Measurements from ENCODE around the gene ELAVL3.
"Not testable (repeated sequence)": the region's sequence is repeated elsewhere in the genome, so short reads cannot be mapped to it uniquely, and the experiment has no call there.

The ELAVL3 gene

DNA sequence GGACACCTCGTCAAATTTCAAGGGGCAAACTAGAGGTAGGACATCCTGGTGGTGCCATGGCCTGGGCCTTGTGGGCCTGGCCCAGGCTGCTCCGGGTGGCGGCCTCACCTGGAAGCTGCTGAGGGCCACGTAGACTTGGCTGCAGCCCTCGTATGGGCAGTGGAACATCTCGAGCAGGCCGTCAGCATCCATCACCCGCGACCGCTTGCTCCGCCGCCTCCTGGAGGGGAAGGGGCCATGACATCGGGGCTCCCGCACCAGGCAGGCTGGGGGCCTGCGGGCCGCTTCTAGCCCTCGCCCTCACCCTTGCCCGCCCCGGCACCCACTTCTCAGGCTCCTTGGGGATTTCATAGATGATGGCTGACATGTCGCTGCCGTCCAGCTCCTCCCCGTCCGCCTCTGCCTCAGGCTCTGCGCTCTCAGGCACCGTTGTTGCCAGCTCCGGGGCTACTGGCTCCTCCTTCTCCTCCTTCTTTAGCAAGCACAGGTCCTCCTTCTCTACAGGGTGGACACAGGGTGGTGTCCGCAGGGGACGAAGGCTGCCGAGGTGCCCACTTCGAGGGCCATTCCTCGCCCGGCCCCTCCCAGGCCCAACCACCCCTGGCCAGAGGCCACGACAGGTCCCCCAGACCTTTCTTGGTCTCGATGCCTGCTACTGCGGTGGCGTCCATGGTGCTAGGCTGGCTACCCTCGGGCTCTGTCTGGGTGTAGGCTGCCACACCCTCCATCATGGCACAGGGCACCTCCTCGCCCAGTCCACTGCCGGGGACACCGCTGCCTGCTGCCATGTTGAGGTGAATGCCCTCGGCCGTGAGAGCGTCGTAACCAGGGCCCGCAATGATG lies 6.0 kb upstream of the ELAVL3 start:
- no peak for DNase-seq

- DNase-seq: no peak
Observed at GRCh38 chr19:11485245-11485837, 4.5 kb upstream of the ELAVL3 start.

- no peak for DNase-seq
Observed at GRCh38 chr19:11483366-11484111, 2.7 kb upstream of the ELAVL3 start.

GRCh38 chr19:11482384-11483050 lies 1.7 kb upstream of the ELAVL3 start:
- DNase-seq: peak; percentile 82

DNA sequence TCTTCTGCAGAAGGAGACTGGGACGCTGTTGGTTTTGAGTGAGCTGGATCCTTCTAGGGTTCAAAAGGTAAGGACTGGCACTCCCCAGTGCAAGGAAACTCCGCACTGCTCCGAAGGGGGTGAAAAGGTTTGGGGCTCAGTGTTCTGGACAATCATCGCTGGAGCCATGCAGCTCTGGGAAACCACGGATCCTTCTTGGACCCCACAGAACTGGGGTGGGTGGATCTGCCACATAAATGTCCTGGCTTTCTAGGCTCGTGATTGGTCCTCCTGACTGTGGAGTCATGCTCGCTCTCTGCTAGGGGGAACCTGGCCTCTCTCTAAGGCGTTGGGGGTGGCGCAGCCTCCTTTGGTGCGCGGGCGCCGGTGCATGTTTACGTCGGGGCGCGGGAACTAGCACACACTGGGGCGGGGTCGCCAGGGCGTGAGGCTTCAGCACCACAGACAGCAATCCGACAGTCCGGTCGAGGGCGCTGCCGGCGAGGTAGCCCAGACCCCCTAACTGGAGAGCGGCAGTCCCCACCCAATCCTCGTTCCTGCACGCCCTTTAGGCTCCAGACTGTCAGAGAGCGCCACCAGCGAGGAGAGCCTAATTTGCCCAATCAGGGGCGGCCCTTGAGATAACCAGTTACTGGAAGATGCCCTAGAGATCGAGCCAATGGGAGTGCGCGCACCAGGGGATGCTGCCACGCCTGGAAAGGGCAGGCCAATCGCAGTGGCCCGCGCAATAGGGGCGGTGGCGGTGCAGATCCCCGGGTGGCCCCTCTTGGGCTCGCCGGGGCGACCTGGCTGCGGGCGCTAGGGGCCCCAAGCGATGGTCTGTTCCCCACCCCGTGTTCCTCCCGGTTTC lies 913 bp upstream of the ELAVL3 start:
- DNase-seq: peak; percentile 97

- peak; percentile 20 for DNase-seq
Observed at GRCh38 chr19:11479898-11480714, 740 bp downstream of the ELAVL3 start.

GRCh38 chr19:11479090-11479897 lies 1.6 kb downstream of the ELAVL3 start:
- DNase-seq: peak; percentile 20

DNA sequence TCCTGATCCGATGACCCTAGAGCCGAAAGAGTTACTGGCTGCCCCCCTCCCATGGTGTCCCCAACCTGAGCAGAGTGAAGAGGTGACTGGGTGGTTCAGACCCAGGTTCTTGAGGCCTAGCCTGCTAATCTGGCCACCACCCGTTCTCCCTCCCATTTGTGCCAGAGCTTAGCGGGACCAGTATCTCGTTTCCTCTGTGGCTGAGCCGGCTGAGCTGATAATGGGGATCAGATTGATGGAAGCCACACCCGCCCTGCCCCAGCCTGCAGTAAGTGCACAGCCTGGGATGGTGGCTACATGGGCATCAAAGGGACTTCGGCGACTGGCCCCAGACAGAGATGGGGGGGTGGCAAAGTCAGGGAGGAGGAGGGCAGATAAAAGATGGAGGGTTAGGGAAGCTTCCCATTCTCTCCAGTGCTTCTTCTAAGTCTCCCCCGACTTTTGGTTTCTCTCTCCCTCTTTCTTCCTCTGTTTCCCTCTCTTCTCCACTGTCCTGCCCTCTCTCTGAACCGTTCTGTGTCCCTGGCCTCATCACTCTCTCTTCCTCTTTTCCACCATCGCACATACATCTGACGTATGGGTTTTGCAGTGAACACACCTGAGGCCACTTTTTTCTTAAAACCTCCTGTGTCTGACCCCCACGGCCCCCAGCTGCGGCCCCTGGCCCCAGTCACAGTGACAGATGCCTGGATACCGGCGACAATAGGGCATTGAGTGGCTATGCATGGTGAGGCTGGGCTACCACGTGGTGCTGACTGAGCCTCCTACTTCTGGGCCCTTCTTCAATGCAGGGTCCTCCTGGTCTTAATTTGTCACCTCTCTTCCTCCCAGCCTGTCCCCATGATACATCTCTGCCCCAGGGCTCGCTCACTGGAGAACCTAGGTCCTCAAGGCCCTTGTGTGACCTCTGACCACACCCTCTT lies 2.4 kb downstream of the ELAVL3 start:
- DNase-seq: no peak

- no peak for DNase-seq
Observed at GRCh38 chr19:11475861-11476260, 5.0 kb downstream of the ELAVL3 start.

DNA sequence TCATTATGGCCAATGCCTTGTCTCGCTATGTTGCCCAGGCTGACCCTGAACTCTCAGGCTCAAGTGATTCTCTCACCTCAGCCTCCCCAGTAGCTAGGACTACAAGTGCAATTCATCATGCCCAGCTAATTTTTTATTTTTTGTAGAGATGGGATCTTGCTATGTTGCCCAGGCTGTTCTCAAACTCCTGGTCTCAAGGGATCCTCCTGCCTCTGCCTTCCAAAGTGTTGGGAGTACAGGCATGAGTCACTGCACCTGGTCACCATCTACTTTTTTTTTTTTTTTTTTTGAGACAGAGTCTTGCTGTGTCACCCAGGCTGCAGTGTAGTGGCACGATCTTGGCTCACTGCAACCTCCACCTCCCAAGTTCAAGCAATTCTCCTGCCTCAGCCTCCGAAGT lies 5.5 kb downstream of the ELAVL3 start:
- DNase-seq: not testable (repeated sequence)

DNA sequence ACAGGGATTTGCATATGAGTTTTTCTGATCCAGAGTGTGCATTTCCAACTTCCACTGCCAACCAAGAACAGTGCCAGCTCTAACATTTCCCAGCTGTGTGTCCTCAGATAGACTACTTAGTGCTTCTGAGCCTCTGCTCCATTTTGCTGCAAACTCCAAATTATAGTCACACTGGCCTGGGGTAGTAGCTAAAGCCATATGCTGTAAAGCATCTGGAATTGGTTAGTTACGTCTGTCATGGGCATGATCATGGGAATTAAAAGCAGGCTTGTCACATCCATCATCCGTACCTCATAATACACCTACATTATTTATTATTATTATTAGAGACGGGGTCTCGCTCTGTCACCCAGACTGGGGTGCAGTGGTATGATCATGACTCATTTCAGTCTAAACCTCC lies 7.1 kb downstream of the ELAVL3 start:
- DNase-seq: no peak

DNA sequence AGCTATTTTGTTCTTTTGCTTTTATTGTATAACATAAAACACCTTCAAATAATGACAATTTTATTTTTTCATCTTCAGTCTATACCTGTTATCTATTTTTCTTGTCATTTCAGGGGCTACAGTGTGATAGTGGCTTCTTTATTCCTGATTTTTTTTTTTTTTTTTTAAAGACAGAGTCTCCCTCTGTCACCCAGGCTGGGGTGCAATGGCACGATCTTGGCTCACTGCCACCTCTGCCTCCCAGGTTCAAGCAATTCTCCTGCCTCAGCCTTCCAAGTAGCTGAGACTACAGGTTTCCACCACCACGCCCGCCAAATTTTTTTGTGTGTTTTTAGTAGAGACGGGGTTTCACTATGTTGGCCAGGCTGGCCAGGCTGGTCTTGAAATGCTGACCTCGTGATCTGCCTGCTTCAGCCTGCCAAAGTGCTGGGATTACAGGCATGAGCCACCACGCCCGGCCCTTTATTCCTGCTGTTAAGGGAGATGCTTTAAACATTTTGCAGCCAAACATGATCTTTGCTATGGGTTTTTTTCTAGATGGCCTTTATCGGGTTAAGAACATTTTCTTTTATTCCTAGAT lies 12.5 kb downstream of the ELAVL3 start:
- DNase-seq: not testable (repeated sequence)

DNA sequence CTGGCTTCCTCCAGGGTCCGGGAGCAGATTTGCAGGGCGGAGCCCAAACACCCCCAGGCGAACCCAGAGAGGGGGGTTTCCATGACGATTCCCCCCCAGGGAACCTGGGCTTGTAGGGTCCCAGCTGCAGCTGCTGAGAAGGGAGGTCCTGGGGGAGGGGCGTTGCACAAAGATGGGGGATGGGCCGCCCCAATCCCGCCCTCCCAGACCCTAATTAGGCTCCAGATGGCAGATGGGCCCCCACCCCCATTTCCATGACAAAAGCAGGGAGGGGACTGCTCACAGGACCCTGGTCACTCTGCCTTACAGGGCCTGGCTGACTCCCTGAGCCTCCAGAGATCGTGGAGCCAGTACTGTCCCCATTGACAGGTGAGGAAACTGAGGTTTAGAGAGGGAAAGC lies 15.2 kb downstream of the ELAVL3 start:
- no peak for DNase-seq

DNA sequence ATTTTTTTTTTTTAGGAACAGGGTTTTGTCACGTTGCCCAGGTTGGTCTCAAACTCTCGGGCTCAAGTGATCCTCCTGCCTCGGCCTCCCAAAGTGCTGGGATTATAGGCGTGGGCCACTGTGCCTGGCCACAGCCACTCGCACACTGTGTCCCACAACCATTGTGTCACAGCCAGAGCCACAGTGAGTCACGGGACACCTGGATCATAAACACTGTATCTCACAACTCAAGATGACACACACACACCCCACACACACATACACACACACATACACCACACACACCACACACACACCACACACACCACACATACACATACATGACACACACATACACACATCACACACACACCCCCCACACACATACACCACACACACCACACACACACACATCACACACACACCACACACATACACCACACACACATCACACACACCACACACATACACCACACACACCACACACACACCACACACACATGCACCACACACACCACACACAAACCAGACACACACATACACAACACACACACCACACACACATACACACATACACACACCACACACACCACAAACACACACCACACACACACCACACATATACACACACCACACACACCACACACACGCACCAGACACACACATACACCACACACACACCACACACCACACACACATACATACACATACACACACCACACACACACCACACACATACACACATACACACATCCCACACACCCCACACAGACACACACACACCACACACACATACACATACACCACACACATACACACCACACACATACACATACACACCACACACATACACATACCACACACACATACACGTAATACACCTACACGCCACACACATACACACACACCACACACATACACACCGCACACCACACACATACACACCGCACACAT lies 16.2 kb downstream of the ELAVL3 start:
- DNase-seq: no peak

DNA sequence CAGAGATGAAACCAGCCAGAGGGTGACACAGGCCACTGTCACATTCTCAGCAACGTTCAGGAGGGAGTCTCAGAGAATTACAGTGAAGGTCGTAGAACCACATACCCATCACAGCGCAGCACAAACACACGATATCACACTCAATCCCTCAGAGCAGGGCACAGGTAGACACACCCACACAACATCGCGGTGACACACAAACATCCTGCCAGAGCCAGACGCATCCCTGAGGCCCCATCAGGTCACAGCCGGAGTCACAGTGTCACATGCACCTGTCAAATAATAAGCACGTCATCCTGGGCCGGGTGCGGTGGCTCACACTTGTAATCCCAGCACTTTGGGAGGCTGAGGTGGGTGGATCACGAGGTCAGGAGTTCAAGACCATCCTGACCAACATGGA lies 17.5 kb downstream of the ELAVL3 start:
- no peak for DNase-seq

DNA sequence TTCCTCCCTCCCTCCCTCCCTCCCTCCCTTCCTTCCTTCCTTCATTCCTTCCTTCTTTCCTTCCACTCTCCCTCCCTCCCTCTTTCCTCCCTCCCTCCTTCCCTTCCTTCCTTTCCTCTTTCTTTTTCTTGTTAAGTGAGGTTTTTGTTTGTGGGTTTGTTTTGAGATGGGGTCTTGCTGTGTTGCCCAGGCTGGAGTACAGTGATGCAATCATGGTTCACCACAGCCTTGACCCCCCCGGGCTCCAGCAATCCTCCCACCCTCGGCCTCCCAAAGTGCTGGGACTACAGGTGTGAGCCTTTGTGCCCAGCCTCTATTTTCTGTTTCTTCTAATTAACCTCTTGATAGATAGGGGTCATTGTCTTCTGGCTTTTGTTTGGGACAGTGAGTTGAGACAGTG lies 19.4 kb downstream of the ELAVL3 start:
- DNase-seq: no peak

DNA sequence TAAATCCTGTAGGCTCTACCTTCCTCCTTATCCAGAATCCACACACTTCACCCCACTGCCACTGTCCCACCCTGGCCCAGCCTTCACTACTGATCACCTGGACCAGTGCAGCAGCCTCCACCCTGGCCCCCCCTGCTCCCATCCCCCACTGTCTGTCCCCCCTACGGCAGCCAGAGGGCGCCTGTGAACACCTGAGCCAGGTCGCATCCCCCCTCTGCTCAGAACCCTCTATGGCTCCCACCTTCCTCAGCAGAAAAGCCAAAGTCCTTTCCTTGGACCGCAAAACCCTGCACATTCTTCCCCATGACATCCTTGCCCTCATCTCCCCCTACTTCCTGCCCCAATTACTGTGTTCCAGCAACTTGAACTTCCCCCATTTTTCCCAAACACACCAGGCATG lies 20.6 kb downstream of the ELAVL3 start:
- no peak for DNase-seq

GRCh38 chr19:11458912-11459311 lies 21.9 kb downstream of the ELAVL3 start:
- not testable (repeated sequence) for DNase-seq
